ENCODE results near the gene PNMA1.

- TF ChIP-seq, protein P1, sequence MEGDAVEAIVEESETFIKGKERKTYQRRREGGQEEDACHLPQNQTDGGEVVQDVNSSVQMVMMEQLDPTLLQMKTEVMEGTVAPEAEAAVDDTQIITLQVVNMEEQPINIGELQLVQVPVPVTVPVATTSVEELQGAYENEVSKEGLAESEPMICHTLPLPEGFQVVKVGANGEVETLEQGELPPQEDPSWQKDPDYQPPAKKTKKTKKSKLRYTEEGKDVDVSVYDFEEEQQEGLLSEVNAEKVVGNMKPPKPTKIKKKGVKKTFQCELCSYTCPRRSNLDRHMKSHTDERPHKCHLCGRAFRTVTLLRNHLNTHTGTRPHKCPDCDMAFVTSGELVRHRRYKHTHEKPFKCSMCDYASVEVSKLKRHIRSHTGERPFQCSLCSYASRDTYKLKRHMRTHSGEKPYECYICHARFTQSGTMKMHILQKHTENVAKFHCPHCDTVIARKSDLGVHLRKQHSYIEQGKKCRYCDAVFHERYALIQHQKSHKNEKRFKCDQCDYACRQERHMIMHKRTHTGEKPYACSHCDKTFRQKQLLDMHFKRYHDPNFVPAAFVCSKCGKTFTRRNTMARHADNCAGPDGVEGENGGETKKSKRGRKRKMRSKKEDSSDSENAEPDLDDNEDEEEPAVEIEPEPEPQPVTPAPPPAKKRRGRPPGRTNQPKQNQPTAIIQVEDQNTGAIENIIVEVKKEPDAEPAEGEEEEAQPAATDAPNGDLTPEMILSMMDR (IDR thresholded peaks at IDR 0.05): no peak
- no peak for TF ChIP-seq POLR2A (IDR thresholded peaks at IDR 0.05)
Observed at GRCh38 chr14:73739174-73739898, 25.2 kb upstream of the PNMA1 start.

Data from Peyer's patch (tissue), 4 donors.